Suprapubic skin (tissue), 4 donors: ENCODE measurements around the gene B9D1.

ENCODE experiments used
- CTCF ChIP-seq, 2 donors: fragments of 200-600 bp in 1 of 2; fragments of 450-650 bp in 1 of 2; sonication (generic) in 1 of 2; IDR thresholded peaks; one replicate each; pipeline ENCODE4 v1.5.1; 2016 to 2019; ENCODE audit warnings: antibody characterized with exemption in 2 of 2, mild to moderate bottlenecking in 1 of 2, moderate library complexity in 1 of 2
- EP300 ChIP-seq: sonication (generic); formaldehyde crosslinking; IDR thresholded peaks from one replicate; pipeline ENCODE4 v1.6.1; 2017; ENCODE audit warnings: antibody characterized with exemption
- POLR2A ChIP-seq, 2 donors: fragments of 450-650 bp; IDR thresholded peaks; one replicate each; pipeline ENCODE4 v1.6.1; 2017; ENCODE audit warnings: antibody characterized with exemption in 2 of 2, mild to moderate bottlenecking in 2 of 2, moderate library complexity in 2 of 2
- POLR2AphosphoS5 ChIP-seq, 3 donors: sonication (generic); formaldehyde crosslinking; IDR thresholded peaks; one replicate each; pipeline ENCODE4 v1.6.1; 2017; ENCODE audit warnings: antibody characterized with exemption in 3 of 3

- no peak for TF ChIP-seq POLR2A (IDR thresholded peaks at IDR 0.05)
- no peak for TF ChIP-seq CTCF (IDR thresholded peaks at IDR 0.05)
- TF ChIP-seq POLR2AphosphoS5 (IDR thresholded peaks at IDR 0.05), result no peak
- no peak for TF ChIP-seq EP300
These were observed 28.9 kb upstream of the B9D1 start for GRCh38 chr17:19391432-19391831.
